Epidermal melanocyte (primary cell): ENCODE measurements around the gene ANKEF1.
A peak's percentile ranks its signal among the peaks of the same experiment; 100 is the strongest.
"Not testable (repeated sequence)": the region's sequence is repeated elsewhere in the genome, so short reads cannot be mapped to it uniquely, and the experiment has no call there.

Experiments
- DNase-seq: peaks from one replicate; pipeline ENCODE4 v3.0.0; 2011; ENCODE audit warnings: low spot score; ENCODE audit not compliant: insufficient read length

The ANKEF1 gene

GRCh38 chr20:10034717-10035571 lies at the start of gene ANKEF1:
Gene ANKEF1, plus strand, starts transcription at chr20:10034987. Its CDS starts 3,315 bp downstream, at chr20:10038302.
- peak; percentile 35 for DNase-seq

- DNase-seq = no peak
Measured at GRCh38 chr20:9985281-9985680, 49.5 kb upstream of the ANKEF1 start.

DNA sequence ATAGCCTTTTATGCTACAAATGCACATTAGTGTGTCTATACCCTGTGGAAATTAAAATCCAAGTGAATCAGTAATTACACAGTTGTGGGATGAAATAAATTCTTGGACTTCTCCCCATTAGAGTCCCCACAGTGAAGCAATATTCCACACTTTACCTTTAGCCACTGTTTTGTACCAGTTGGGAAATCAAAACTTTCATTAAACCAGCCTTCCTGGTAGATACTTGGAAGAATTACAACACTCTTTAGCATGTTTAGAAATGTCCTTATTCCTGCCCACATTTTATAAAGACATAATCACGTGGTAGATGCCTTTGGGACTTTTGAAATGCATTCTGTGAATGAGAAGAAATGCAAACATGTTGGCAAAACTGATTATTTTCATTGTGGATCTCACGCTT lies 49.0 kb upstream of the ANKEF1 start:
- DNase-seq = no peak

GRCh38 chr20:9989066-9989724 lies 45.6 kb upstream of the ANKEF1 start:
- no peak for DNase-seq

GRCh38 chr20:9993137-9993536 lies 41.6 kb upstream of the ANKEF1 start:
- DNase-seq = no peak

- DNase-seq = no peak
Measured at GRCh38 chr20:9994676-9995075, 40.1 kb upstream of the ANKEF1 start.

DNA sequence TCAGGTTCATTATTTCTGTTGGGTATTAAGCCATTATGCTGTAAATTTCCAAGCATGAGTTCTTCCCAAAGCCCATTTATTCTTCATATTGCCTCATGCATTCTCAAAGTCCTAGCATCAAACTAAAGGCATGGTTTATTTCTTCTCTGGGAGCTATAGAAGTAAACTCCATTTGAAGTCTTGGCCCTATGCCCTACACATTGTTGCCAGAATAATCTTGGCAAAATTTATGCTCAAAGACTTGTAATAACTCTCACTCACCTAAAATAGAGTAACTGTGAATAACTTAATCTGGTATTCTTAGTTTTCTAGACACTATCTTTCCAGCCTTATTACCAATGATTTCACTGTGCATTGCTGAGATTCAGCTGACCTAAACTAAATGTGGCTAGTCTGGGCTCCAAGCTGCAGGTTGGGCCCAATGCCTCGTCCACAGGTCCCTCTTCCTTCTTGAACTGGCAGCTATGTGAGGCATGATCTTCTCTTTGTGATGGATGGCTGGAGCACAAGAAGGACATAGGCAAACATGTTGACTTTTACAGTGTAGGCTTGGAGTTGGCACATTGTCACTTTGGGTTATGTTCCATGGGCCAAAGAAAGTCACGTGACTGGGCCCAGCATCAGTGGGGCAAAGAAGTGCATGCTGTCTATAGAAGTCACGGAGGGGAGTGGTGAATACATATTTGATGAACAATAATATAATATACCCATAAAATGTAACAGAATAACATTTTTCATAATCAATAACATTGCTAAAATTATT lies 39.1 kb upstream of the ANKEF1 start:
- no peak for DNase-seq

GRCh38 chr20:9996944-9997343 lies 37.8 kb upstream of the ANKEF1 start:
- DNase-seq = no peak

- no peak for DNase-seq
Measured at GRCh38 chr20:9999645-10000044, 35.1 kb upstream of the ANKEF1 start.

- DNase-seq = no peak
Measured at GRCh38 chr20:10002866-10003265, 31.9 kb upstream of the ANKEF1 start.

DNA sequence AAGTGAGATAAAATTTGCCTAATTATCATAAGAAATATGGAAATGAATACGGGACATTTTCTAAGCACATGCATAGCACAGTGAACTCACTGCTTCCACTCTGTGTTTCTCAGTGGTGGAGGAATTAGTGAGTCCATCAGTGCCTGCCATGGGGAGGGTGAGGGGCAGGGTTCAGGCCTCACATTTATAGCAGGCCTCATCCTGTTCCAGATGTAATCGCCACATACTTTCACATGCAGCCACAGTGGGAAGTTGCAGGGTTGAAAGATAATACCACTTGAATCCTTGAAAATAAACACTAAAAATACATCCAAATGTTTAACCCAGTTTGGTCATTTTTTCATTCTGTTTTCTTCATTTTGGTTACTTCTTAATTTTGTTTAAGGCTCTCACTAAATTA lies 29.9 kb upstream of the ANKEF1 start:
- DNase-seq = no peak

- no peak for DNase-seq
Measured at GRCh38 chr20:10005885-10006284, 28.9 kb upstream of the ANKEF1 start.

DNA sequence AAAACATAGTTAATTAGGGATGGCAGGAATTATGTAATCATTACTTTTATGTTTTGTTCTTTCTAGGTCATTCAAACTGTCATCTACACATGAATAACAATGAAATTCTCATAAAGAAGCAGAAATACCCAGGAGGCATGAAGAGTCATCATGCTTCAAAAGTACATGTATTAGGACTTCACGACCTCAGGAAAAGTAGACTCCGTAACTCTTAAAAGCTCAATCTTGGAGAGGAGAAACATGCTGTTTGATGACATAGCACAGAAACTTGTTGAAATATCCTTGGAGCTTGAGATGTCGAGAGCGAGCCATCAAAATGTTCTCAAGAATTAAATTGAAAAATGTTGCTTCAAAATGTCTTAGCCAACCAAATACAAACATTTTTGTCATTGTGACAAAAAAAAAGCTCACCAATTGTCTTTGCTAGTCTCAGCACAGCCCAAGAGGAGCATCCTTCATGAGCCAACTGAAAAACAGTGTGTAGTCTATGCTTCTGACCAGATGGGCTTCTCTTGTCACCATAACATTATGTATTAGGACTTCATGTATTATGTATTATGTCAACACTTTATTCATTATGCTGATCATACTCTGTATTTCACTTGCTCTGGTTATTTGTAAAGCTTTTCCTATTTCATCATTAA lies 28.2 kb upstream of the ANKEF1 start:
- DNase-seq = no peak

- no peak for DNase-seq
Measured at GRCh38 chr20:10007158-10007557, 27.6 kb upstream of the ANKEF1 start.

DNA sequence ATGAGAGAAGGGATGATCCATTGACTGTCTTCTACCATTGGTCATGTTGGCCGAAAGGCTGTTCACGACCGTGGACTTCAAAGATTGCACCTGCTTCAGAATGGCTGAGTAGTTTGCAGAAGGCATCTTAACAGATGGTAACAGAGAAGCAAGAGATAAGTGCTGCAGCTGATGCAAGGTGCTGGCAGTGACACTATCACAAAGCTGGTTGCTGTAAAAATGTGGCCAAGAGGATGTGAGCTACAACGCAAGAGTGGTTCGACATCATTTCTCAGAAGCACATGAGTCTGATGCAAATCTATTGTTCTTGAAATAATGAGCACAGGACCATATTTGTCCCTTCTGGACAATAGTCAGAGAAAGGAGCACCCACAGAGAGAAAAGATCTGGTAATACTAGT lies 27.0 kb upstream of the ANKEF1 start:
- no peak for DNase-seq

DNA sequence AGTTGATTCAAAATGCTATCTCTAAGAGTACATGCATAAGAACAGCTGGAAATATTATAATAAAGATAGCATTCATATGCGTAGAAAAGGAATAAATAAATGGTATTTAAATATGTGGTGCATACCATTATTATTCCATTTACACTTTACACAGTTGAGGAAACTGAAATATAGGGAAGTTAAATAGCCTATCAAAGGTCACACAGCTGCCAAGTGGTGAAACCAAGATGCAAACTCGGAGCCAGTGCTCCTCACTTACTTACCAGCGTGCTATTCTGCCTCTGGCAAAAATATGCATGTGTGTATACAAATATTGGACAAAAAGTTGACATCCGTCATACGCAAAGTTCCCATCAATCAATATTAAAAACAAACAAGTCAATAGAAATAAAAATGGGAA lies 22.3 kb upstream of the ANKEF1 start:
- no peak for DNase-seq

DNA sequence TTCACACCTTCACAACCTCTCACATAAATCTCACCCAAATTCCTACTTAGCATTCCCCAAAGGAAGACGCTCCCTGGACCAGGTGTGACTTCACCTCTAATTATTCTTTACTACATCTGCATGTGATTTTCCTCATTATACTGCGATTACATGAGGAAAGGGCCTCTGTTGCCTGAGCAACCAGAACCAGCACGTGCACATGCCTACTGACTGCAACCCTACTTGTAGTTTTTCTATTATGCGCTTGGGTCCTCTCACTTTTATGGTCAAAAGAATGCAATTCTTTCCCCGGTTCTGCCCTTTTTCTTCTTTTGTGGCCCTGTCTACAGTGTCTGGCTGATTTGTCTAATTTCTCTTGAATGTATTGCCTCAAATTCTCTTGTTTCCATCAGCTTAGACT lies 20.4 kb upstream of the ANKEF1 start:
- no peak for DNase-seq

GRCh38 chr20:10020937-10021336 lies 13.8 kb upstream of the ANKEF1 start:
- DNase-seq = no peak

GRCh38 chr20:10022625-10023024 lies 12.2 kb upstream of the ANKEF1 start:
- DNase-seq = no peak

- DNase-seq = no peak
Measured at GRCh38 chr20:10023911-10024310, 10.9 kb upstream of the ANKEF1 start.

- not testable (repeated sequence) for DNase-seq
Measured at GRCh38 chr20:10031451-10032215, 3.2 kb upstream of the ANKEF1 start.
